Measurements from ENCODE around the gene IL22.
A peak's percentile ranks its signal among the peaks of the same experiment; 100 is the strongest.
"Not testable (repeated sequence)": the region's sequence is repeated elsewhere in the genome, so short reads cannot be mapped to it uniquely, and the experiment has no call there.

Gene IL22

GRCh38 chr12:68225576-68226476, 27.6 kb downstream of the IL22 start, which contains the start of gene IL26:
IL26 (minus strand) TSS chr12:68225810; CDS start chr12:68225756, 54 bp downstream.
- DNase-seq, result peak in 1 of 2 donors; percentile 11

GRCh38 chr12:68224613-68225285, 28.7 kb downstream of the IL22 start:
- no peak for DNase-seq

- peak; percentile 79 to 83 for DNase-seq
These were observed 30.2 kb downstream of the IL22 start for GRCh38 chr12:68223067-68223747.

- no peak for DNase-seq
These were observed 31.1 kb downstream of the IL22 start for GRCh38 chr12:68222326-68222725.

- DNase-seq, result no peak
These were observed 31.9 kb downstream of the IL22 start for GRCh38 chr12:68221497-68221896.

GRCh38 chr12:68210875-68211274, 42.5 kb downstream of the IL22 start:
- DNase-seq, result no peak

GRCh38 chr12:68209048-68209728, 44.2 kb downstream of the IL22 start:
- DNase-seq, result not testable (repeated sequence)

GRCh38 chr12:68207276-68207675, 46.1 kb downstream of the IL22 start:
- no peak for DNase-seq

GRCh38 chr12:68206446-68206845, 47.0 kb downstream of the IL22 start:
- DNase-seq, result no peak

GRCh38 chr12:68203460-68203875, 49.9 kb downstream of the IL22 start:
- peak in 1 of 2 donors; percentile 47 for DNase-seq

GRCh38 chr12:68200854-68201253, 52.5 kb downstream of the IL22 start:
- DNase-seq, result no peak

- peak in 1 of 2 donors; percentile 5 for DNase-seq
These were observed 54.3 kb downstream of the IL22 start for GRCh38 chr12:68199127-68199526.

GRCh38 chr12:68198507-68199086, 54.8 kb downstream of the IL22 start:
- DNase-seq, result peak in 1 of 2 donors; percentile 7

All from CD4-positive, alpha-beta T cell treated with Interleukin-4 for 1 hour (primary cell).